GM18858 (cell line): ENCODE results near the gene ATP9B.
"Not testable (repeated sequence)": the region's sequence is repeated elsewhere in the genome, so short reads cannot be mapped to it uniquely, and the experiment has no call there.

ENCODE experiments used
- ATAC-seq: cut with Tn5 transposase; IDR thresholded peaks from one replicate; pipeline ENCODE4 v1.9.1; 2021; ENCODE audit not compliant: unreplicated experiment

The ATP9B gene

DNA sequence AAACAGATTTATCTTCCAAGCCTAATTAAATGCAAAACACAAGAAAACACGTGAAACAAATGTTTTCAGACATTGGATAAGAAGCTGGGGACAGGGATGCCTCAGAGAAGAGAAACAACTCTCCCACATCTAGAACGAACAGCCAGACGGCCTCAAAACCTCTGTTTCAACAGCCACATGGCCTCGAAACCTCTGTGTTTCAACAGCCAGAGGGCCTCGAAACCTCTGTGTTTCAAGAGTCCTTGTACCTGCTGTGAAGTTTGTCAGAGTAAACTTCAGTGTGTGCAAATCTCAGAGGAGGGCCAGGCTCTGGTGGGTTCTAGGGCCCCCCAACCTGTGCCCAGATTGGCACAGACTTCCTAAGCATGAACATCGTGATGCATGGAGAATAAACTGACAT is 283.2 kb downstream of the ATP9B start:
- ATAC-seq, result no peak

GRCh38 chr18:79353267-79353666 is 284.1 kb downstream of the ATP9B start:
- no peak for ATAC-seq

GRCh38 chr18:79354350-79354749 is 285.2 kb downstream of the ATP9B start:
- ATAC-seq, result no peak

DNA sequence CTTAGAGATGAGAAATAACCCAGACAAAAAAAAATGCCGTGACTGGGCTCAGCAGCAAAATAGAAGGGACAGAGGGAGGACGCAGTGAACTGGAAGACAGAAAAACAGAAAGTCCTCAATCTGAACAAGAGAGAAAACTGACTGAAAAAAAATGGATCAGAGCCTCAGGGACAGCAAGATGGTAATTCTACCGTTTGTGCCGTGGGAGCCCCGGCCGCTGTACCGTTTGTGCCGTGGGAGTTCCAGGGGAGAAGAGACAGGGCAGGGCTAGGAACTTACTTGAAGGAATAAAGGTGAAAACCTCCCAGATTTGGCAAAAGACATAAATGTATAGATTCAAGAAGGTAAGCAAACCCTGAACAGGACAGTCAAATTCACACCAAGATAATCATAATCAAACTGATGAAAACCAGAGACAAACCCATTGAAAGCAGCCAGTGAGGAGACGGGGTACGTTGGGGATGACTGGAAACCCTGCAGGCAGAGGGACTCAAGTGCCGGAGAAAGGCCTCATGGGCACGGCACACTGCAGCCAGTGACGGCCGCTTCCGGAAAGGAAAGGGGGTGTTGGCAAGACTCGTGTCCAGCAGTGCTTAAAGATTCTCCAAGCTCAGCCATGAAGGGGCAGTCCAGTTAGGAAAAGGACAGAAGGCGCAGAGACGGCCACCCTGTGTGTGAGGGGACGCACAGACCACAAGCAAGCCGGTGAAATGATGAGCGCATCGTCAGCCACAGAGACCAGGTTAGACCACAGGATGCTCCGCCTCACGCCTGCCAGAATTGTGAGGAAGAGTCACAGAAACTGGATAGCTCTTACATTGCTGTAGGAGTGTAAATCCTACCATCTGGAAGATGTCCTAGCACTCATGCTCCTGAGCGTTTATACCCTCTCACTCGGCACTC is 286.5 kb downstream of the ATP9B start:
- peak; percentile 16 for ATAC-seq

- peak; percentile 93 for ATAC-seq
These were observed 287.2 kb downstream of the ATP9B start for GRCh38 chr18:79356435-79356834.

- ATAC-seq, result no peak
These were observed 291.7 kb downstream of the ATP9B start for GRCh38 chr18:79360933-79361332.

- ATAC-seq, result no peak
These were observed 292.8 kb downstream of the ATP9B start for GRCh38 chr18:79361766-79362522.

DNA sequence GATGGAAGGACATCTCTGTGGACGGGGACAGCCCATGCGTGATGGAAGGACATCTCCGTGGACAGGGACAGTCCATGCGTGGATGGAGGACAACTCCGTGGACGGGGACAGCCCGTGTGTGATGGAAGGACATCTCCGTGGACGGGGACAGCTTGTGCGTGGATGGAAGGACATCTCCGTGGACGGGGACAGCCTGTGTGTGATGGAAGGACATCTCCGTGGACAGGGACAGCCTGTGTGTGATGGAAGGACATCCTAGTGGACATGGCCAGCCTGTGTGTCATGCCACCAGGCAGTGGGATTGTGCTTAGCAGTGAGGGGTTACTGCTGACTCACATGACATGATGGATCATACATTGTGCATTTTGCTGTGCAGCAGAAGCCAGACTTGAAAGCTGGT is 296.5 kb downstream of the ATP9B start:
- no peak for ATAC-seq

DNA sequence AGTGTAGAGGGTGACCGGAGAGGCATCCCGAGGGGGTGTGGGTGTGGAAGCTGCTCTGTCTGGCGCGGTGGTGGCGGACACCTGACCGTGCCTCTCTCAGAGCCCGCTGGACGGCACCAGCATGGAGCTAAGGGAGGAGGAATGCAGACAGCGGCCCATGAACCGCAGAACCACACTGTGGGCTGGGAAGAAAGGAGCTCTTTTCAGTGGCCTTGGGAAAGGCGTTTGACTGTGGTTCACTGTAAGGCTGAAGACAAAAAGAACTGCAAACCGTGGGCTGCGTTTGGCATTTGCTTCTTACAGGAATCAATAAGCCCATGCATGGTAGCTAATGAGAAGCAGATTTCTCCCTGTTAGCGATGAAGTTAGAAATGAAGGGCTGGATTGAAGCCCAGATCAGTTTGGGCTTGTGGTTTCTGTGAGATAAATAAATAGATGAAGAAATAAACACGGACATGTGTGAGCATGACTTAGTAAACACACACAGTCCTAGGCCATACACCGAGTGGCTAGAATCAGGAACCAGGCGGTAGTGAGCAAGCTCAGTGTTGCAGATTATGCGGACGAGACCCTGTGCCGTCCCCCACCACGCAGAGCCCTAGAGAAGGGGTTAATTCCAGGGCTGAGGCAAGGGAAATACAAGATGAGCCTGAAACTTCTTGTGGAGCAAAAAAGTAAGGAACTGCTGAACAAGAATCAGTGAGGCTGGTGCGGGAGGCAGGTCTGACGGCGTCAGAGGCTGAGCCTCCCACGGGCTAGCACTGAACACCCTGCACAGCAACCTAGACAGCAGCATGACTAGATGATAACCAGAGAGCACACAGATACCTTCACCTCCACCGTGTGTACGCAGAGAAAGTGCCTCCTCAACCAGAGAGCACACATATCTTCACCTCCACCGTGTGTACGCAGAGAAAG is 297.2 kb downstream of the ATP9B start:
- ATAC-seq, result no peak

DNA sequence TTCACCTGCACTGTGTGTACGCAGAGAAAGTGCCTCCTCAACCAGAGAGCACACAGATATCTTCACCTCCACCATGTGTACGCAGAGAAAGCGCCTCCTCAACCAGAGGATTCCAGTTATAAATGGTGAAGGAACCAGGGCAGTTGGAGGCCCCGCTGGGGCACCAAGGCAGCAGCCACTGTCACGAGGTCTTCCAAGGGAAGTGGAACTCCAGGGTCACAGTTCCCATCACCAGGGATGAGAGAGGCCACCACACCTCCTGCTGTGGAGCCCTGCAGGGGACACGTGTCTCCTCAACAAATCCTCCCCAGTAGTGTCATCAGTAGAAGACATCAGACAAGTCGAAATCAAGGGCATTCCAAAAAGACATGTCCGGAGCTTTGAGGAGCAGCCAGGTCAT is 298.3 kb downstream of the ATP9B start:
- ATAC-seq, result no peak

- no peak for ATAC-seq
These were observed 298.8 kb downstream of the ATP9B start for GRCh38 chr18:79367989-79368388.

- no peak for ATAC-seq
These were observed 299.5 kb downstream of the ATP9B start for GRCh38 chr18:79368681-79369080.

DNA sequence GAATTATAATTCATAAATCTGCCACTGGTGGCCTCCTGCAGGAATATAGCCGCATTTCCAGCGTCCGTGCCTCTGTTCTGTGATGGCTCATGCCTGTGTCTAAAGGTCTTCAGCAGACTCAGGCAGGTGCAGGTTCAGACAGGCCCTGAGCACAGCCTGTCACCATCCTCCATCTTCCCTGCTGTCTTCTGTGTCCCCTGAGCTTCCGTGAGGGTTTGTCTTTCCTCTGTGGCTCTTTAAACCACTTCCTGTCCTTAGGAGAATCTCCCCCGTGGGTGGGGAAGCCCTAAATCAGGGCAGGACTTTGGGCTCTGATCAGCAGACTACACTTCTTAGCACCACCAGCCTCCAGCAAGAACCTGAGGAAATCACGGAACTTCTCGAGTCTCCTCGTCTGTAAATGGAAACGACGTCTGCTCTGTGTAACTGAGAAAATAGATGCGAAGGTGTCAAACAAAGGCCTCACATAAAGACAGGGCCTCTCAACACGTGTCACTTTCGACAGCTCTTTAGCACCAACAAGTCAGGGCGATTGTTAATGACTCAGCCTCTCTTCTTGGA is 302.4 kb downstream of the ATP9B start:
- peak; percentile 35 for ATAC-seq

DNA sequence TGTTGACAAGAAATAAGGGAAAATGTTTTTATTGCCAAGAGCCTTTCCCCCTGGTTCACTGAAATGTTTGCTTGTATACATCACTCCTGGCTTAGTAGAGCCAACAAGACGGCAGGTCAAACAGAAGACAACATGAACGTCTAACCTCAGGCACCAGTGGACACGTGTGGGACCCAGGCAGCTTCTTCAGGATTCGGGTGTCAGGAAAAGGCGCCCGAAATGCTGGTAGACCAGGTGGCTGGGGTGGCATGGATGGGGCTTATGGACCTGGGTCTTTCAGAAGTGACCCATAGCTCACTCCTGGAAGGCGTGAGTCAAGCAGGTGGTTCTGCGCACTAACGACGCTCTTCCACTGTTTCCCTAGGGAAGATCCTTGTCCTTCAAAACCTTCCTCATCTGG is 303.3 kb downstream of the ATP9B start:
- ATAC-seq, result no peak

DNA sequence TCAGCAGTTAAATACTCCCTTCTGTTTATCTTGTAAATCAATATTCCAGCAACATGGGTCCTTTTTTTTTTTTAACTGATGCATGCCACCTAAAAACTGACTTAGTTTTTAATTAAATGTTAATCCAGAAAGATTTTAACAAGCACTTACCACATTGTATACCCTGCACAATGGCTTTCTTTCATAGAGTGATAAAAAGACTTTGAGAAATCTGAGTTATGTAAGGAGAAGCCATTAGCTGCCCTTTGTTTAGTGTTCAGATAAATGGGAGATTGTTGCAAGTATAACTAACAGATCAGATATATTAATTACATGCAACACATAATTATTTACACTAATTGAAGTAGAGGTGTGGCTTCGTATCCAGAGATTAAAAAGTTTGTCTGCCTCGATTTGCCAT is 303.8 kb downstream of the ATP9B start:
- ATAC-seq, result no peak

DNA sequence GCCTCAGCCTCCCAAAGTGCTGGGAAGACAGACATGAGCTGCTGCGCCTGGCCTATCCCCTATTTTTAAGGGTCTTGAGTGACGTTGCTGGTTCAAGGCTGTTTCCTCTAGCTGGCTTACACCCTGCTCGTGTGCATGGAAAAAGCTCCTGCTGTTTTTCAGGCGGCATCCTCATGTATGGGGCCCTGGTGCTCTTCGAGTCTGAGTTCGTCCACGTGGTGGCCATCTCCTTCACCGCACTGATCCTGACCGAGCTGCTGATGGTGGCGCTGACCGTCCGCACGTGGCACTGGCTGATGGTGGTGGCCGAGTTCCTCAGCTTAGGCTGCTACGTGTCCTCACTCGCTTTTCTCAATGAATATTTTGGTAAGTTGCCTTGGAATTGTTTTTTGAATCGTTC is 304.5 kb downstream of the ATP9B start:
- no peak for ATAC-seq

DNA sequence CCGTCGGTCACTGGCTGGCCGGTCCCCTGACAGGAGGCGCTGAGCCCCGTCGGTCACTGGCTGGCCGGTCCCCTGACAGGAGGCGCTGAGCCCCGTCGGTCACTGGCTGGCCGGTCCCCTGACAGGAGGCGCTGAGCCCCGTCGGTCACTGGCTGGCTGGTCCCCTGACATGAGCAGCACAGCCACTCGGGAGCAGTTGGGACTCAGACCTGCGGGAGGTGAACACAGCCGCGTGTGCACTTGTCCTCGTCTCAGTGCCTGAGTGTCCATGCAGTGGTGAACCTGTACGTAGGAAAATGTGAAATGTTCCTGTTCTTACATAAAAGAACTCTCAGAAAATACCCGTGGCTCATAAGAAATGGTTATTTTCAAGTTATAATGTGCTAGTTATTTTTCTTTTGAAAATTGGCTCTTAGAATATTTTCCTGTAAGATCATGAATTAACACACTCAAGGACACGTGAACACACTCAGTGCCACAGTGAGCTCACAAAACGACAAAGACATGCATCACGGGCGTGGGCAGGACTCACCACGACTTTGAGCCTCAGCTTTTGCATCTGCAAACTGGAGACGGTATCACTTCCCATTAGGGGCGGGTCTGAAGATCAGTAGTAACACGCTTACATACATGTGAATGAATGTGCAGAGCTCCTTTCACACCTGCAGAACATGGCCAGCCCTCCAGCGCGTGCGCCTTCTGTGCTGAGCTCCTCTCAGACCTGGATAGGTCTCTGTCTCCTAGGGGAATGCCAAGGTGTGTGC is 305.4 kb downstream of the ATP9B start:
- ATAC-seq, result peak; percentile 83

DNA sequence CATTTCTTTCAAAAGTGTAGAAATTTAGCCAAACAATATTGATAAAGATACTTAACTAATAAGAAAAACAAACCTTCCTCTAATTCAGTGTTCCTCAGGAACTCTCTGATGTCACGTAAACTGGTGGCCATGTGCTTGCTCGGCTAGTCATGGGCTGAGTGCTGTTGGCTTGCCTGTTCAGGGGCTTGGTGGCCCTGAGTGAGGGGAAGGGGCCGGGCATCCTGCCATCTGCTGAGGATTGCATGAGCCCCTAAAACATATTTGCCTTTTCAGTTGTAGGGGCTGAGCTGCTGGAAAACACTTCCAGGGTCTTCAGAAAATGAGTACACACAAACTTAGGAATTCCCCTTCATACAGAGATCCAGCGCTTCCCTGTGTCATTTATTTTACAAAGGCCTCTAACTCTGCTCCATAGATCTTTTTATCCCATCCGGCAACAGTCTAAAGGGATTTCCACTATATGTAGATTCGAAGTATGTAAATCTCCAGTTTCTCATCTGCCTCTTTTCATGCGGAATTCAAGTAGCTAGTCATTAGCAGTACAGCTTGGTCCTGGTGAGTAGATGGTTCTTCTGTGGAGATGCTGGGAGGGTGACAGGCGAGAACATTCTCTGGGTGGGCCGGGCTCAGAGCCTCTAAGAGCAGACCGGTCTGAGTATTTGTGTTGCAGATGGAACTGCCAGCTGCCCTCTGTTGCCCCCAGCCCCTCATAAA is 306.4 kb downstream of the ATP9B start:
- ATAC-seq, result no peak

DNA sequence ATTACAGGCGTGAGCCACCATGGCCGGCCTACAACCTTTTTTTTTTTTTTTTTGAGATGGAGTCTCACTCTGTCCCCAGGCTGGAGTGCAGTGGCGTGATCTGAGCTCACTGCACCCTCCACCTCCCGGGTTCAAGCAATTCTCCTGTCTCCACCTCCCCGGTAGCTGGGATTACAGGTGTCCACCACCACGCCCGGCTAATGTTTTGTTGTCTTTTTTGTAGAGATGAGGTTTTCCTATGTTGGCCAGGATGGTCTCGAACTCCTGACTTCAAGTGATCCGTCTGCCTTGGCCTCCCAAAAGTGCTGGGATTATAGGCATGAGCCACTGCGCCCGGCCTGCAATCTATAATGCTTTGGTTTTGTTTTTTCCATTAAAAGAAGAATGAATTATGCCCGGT is 307.5 kb downstream of the ATP9B start:
- not testable (repeated sequence) for ATAC-seq
